ENCODE results near the gene NDUFB8. TPM values are rescaled to one million over a fixed set of nuclear protein-coding genes. Genes with fewer than 3 reads are reported as not detected.

Gene NDUFB8
- total and polyA plus RNA-seq, 10 of the 15 experiments (the other 5 are each of a cell fraction or from before 2014, with no cell fraction given): 180 to 572 (median 382) TPM

DNA sequence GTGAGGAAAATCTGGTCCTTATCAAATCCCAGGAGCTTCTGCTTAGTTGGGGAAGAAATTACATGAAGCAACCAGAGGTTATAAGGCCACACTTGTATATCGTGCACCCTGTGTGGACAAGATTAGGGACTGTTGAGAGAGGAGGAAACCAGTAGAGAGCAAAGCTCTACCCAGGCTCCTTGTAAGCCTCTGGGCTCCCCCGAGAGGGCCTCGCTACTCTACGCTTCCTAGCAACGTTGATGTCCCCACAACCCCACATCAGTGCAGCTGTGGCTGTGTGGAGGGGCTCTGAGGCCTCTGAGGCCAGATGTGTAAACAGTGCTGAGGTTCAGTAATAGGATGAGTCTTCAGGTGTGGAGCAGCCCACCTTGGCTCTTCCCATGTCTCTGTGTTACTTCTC lies 22.1 kb upstream of the NDUFB8 start:
- DNase-seq (ENCODE audit: low read depth, low spot score) (no peak), ATAC-seq (no peak), FAIRE-seq (no peak)
- H2AFZ ChIP-seq (ENCODE audit: control insufficient read depth, low read depth, low read length): no peak overlapping the region
- in situ Hi-C loops (cut with MboI): no loop called here
- CTCF ChIA-PET: interaction anchor here (1.2 to 1.8 kb wide), 2 partner anchors 10 to 34 kb away, joined by 3 to 5 read pairs; no protein-coding TSS in a partner anchor
- no peaks in the 10 kb centered on the region for H3K79me2 ChIP-seq (ENCODE audit: control insufficient read depth, insufficient read depth, low read length)
- H4K20me1 ChIP-seq (ENCODE audit: control insufficient read depth, insufficient read depth): no peaks in the 10 kb centered on the region
- POLR2A ChIA-PET: interaction anchor here (0.7 kb wide), 1 partner anchor 13 kb away, joined by 3 read pairs; no protein-coding TSS in a partner anchor
- no peak overlapping the region for H3K4me3 ChIP-seq
- no peak overlapping the region for H3K9ac ChIP-seq (ENCODE audit: control insufficient read depth, insufficient read depth, low read length)
- H3K4me2 ChIP-seq (ENCODE audit: control insufficient read depth, insufficient read depth): no peak overlapping the region
- SMC1A ChIA-PET (ENCODE audit: uncharacterized antibody, unreplicated experiment): no interaction called here
- TF ChIP-seq ASH2L (IDR thresholded peaks at IDR 0.05; ENCODE audit: borderline replicate concordance, low read depth) (no peak), NFIC (IDR thresholded peaks at IDR 0.05; ENCODE audit: low read depth, low read length) (no peak)
- TF ChIP-seq, protein P1, sequence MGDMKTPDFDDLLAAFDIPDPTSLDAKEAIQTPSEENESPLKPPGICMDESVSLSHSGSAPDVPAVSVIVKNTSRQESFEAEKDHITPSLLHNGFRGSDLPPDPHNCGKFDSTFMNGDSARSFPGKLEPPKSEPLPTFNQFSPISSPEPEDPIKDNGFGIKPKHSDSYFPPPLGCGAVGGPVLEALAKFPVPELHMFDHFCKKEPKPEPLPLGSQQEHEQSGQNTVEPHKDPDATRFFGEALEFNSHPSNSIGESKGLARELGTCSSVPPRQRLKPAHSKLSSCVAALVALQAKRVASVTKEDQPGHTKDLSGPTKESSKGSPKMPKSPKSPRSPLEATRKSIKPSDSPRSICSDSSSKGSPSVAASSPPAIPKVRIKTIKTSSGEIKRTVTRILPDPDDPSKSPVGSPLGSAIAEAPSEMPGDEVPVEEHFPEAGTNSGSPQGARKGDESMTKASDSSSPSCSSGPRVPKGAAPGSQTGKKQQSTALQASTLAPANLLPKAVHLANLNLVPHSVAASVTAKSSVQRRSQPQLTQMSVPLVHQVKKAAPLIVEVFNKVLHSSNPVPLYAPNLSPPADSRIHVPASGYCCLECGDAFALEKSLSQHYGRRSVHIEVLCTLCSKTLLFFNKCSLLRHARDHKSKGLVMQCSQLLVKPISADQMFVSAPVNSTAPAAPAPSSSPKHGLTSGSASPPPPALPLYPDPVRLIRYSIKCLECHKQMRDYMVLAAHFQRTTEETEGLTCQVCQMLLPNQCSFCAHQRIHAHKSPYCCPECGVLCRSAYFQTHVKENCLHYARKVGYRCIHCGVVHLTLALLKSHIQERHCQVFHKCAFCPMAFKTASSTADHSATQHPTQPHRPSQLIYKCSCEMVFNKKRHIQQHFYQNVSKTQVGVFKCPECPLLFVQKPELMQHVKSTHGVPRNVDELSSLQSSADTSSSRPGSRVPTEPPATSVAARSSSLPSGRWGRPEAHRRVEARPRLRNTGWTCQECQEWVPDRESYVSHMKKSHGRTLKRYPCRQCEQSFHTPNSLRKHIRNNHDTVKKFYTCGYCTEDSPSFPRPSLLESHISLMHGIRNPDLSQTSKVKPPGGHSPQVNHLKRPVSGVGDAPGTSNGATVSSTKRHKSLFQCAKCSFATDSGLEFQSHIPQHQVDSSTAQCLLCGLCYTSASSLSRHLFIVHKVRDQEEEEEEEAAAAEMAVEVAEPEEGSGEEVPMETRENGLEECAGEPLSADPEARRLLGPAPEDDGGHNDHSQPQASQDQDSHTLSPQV (IDR thresholded peaks at IDR 0.05): no peak
- TF ChIP-seq, protein P2, sequence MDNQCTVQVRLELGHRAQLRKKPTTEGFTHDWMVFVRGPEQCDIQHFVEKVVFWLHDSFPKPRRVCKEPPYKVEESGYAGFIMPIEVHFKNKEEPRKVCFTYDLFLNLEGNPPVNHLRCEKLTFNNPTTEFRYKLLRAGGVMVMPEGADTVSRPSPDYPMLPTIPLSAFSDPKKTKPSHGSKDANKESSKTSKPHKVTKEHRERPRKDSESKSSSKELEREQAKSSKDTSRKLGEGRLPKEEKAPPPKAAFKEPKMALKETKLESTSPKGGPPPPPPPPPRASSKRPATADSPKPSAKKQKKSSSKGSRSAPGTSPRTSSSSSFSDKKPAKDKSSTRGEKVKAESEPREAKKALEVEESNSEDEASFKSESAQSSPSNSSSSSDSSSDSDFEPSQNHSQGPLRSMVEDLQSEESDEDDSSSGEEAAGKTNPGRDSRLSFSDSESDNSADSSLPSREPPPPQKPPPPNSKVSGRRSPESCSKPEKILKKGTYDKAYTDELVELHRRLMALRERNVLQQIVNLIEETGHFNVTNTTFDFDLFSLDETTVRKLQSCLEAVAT (IDR thresholded peaks at IDR 0.05): no peak
- H3K27ac ChIP-seq (ENCODE audit: control insufficient read depth, insufficient read depth): no peak overlapping the region
- H3K36me3 ChIP-seq (ENCODE audit: control insufficient read depth in 2 of 2, insufficient read depth in 2 of 2, low read length in 1 of 2): peaks cover 16 to 23% of the 10 kb centered on the region in 2 experiments
- intact Hi-C loops (cut with micrococcal nuclease; ENCODE audit: unreplicated experiment): no loop called here
- no peaks in the 10 kb centered on the region for H3K4me1 ChIP-seq (ENCODE audit: control insufficient read depth, insufficient read depth, low read length)
- RAD21 ChIA-PET (ENCODE audit: unreplicated experiment): no interaction called here
- BruUV-seq (replicated peaks): no TSS peak
- no peaks in the 10 kb centered on the region for H3K9me3 ChIP-seq (replicated peaks; ENCODE audit: control insufficient read depth, insufficient read depth, low read length)
- H3K27me3 ChIP-seq (replicated peaks in 1 of 2; ENCODE audit: control insufficient read depth in 2 of 2, insufficient read depth in 2 of 2, low read length in 1 of 2): no peaks in the 10 kb centered on the region
- 96% methylated on average over 5 of the region's 5 CpGs for WGBS (ENCODE audit: insufficient coverage, insufficient replicate concordance, low lambda C conversion rate, missing lambda C conversion rate)

Data from GM12878 (cell line).